Esophagus muscularis mucosa (tissue), 4 donors: Measurements from ENCODE around the gene RPL41. TPM values are rescaled to one million over a fixed set of nuclear protein-coding genes. Genes with fewer than 3 reads are reported as not detected.

Source experiments
- DNase-seq: peaks from one replicate; pipeline ENCODE4 v3.0.0-alpha.2; 2017; ENCODE audit errors: extremely low spot score
- H3K27ac ChIP-seq, 4 donors: fragments of 200-600 bp; sonication (generic); replicated peaks in 1 of 4; 1 replicate in 3 of 4; 2 replicates in 1 of 4; pipeline ENCODE4 v1.5.1; 2016 to 2019; ENCODE audit warnings: mild to moderate bottlenecking in 1 of 4
- H3K27me3 ChIP-seq, 4 donors: fragments of 200-600 bp; sonication (generic); one replicate each; pipeline versions ENCODE4 v1.5.1 to v1.6.0; 2016 to 2019
- H3K36me3 ChIP-seq, 4 donors: fragments of 200-600 bp; sonication (generic); one replicate each; pipeline ENCODE4 v1.5.1; 2016 to 2019
- H3K4me1 ChIP-seq, 4 donors: fragments of 200-600 bp; sonication (generic); one replicate each; pipeline ENCODE4 v1.5.1; 2016 to 2019
- H3K4me3 ChIP-seq, 4 donors: fragments of 200-600 bp; sonication (generic); 1 replicate in 2 of 4; 2 replicates in 2 of 4; pipeline ENCODE4 v1.5.1; 2016 to 2019; ENCODE audit warnings: mild to moderate bottlenecking in 4 of 4, moderate library complexity in 1 of 4
- H3K9me3 ChIP-seq, 4 donors: fragments of 200-600 bp; sonication (generic); 1 replicate in 3 of 4; 2 replicates in 1 of 4; pipeline ENCODE4 v1.5.1; 2016 to 2019
- EP300 ChIP-seq: sonication (generic); formaldehyde crosslinking; IDR thresholded peaks from one replicate; pipeline ENCODE4 v1.6.1; 2017; ENCODE audit warnings: antibody characterized with exemption
- POLR2A ChIP-seq: fragments of 450-650 bp; IDR thresholded peaks from one replicate; pipeline ENCODE4 v1.6.1; 2017; ENCODE audit warnings: antibody characterized with exemption, moderate library complexity, mild to moderate bottlenecking, low read depth
- POLR2AphosphoS5 ChIP-seq, 2 donors: sonication (generic); formaldehyde crosslinking; IDR thresholded peaks; one replicate each; pipeline ENCODE4 v1.6.1; 2017; ENCODE audit warnings: antibody characterized with exemption in 2 of 2
- WGBS: methylation state at CpG from one replicate; pipeline ENCODE4 v1.1.5; 2018; 5-methylcytosine and 5-hydroxymethylcytosine counted together
- intact Hi-C: fragments of 100-400 bp; cut with DNase I; formaldehyde crosslinking; loops from one replicate; pipeline ENCODE4 v1.15.1; 2023
- total RNA-seq, 4 donors: library from RNA; depleted of rRNA; stranded (reverse); fragments of >200 nt; gene quantifications; one replicate each; pipeline versions ENCODE4 v1.1.0 to v1.2.1, GENCODE V29; 2016
- TF ChIP-seq, protein P1 (sequence below), 3 experiments: fragments of 200-600 bp in 2 of 3; fragments of 450-650 bp in 1 of 3; sonication (generic) in 2 of 3; IDR thresholded peaks; one replicate each; pipeline ENCODE4 v1.5.1; 2017 to 2019; ENCODE audit warnings: antibody characterized with exemption in 3 of 3, mild to moderate bottlenecking in 2 of 3, moderate library complexity in 1 of 3

Gene RPL41
- total RNA-seq, 4 donors from 2014 or later: 1,962 to 4,166 (median 3,502) TPM

- intact Hi-C loops: loop anchor here (5.0 kb wide), 2 partner anchors 58 to 108 kb away; partner anchors contain the start of gene SUOX
- Histone ChIP-seq H3K4me1 (peaks cover 16 to 33% (median 28%) of the 10 kb centered on the region in 4 donors), H3K36me3 (peaks cover 28 to 36% (median 34%) of the 10 kb centered on the region in 4 donors), H3K27me3 (no peaks in the 10 kb centered on the region), H3K9me3 (no peaks in the 10 kb centered on the region), H3K27ac (peak overlapping the region; percentile 87 to 90 (median 88)), H3K4me3 (peak overlapping the region; percentile 67 to 91 (median 72))
- TF ChIP-seq POLR2A (no peak), EP300 (no peak), POLR2AphosphoS5 (IDR thresholded peaks at IDR 0.05) (no peak)
- TF ChIP-seq, protein P1, sequence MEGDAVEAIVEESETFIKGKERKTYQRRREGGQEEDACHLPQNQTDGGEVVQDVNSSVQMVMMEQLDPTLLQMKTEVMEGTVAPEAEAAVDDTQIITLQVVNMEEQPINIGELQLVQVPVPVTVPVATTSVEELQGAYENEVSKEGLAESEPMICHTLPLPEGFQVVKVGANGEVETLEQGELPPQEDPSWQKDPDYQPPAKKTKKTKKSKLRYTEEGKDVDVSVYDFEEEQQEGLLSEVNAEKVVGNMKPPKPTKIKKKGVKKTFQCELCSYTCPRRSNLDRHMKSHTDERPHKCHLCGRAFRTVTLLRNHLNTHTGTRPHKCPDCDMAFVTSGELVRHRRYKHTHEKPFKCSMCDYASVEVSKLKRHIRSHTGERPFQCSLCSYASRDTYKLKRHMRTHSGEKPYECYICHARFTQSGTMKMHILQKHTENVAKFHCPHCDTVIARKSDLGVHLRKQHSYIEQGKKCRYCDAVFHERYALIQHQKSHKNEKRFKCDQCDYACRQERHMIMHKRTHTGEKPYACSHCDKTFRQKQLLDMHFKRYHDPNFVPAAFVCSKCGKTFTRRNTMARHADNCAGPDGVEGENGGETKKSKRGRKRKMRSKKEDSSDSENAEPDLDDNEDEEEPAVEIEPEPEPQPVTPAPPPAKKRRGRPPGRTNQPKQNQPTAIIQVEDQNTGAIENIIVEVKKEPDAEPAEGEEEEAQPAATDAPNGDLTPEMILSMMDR (IDR thresholded peaks at IDR 0.05): no peak
- 2% methylated on average over 16 of the region's 40 CpGs for WGBS
- no peak for DNase-seq
Observed at GRCh38 chr12:56104815-56105608, 11.4 kb upstream of the RPL41 start.

DNA sequence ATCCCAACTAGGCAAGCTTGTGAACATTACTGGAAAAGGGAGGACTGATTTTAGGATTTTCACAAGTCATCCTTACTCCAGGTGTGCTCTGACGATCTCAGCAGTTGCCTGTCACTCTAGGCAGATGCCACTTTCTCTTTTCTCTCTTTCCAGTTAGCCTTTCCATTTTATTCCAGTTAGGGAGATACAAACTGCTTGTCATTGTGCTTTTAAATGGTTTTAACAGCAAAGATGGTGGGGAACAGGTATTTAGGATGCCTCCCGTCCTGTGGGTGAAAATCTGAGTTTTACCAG is 10.9 kb upstream of the RPL41 start:
- 52% methylated on average over 2 of the region's 2 CpGs for WGBS
- DNase-seq: no peak
- no peak for TF ChIP-seq POLR2AphosphoS5 (IDR thresholded peaks at IDR 0.05)
- TF ChIP-seq POLR2A: no peak
- no peak for TF ChIP-seq EP300
- TF ChIP-seq, protein P1 (IDR thresholded peaks at IDR 0.05): no peak
- Histone ChIP-seq H3K27me3 (no peaks in the 10 kb centered on the region), H3K9me3 (no peaks in the 10 kb centered on the region), H3K27ac (no peak overlapping the region), H3K4me1 (peaks cover 16 to 33% (median 28%) of the 10 kb centered on the region in 4 donors), H3K36me3 (peaks cover 34 to 41% (median 40%) of the 10 kb centered on the region in 4 donors), H3K4me3 (peak overlapping the region; percentile 67 to 91 (median 72))
- intact Hi-C loops: no loop called here

GRCh38 chr12:56107242-56107641 is 9.2 kb upstream of the RPL41 start:
- Histone ChIP-seq H3K4me3 (no peak overlapping the region), H3K27me3 (no peaks in the 10 kb centered on the region), H3K36me3 (peaks cover 50 to 58% (median 57%) of the 10 kb centered on the region in 4 donors), H3K27ac (no peak overlapping the region), H3K4me1 (peaks cover 16 to 33% (median 28%) of the 10 kb centered on the region in 4 donors), H3K9me3 (no peaks in the 10 kb centered on the region)
- TF ChIP-seq, protein P1 (IDR thresholded peaks at IDR 0.05): no peak
- TF ChIP-seq EP300 (no peak), POLR2AphosphoS5 (IDR thresholded peaks at IDR 0.05) (no peak), POLR2A (no peak)
- intact Hi-C loops: no loop called here
- 95% methylated on average over 3 of the region's 3 CpGs for WGBS
- no peak for DNase-seq

DNA sequence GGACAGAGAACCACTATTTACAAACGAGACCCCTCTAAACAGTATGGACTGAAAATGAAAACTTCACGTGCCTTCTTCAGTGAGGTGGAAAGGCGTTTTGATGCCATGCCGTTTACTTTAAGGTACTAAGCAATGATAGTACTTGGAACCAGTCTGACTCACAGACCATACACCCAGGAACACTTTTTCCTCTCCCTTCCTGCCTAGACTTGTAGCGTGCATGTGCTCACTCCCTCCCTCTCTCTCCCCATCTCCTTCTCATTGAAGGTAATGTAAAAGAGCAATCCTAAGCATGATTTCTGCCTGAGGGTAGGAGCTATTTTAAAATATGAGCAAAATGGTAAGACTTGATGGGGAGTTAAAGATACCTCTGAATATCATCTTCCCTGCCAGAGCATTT is 5.9 kb upstream of the RPL41 start:
- Histone ChIP-seq H3K9me3 (no peaks in the 10 kb centered on the region), H3K27me3 (no peaks in the 10 kb centered on the region), H3K36me3 (peaks cover 60 to 76% (median 71%) of the 10 kb centered on the region in 4 donors), H3K4me1 (peaks cover 13 to 23% (median 17%) of the 10 kb centered on the region in 4 donors), H3K4me3 (no peak overlapping the region), H3K27ac (no peak overlapping the region)
- DNase-seq: no peak
- intact Hi-C loops: no loop called here
- no peak for TF ChIP-seq POLR2AphosphoS5 (IDR thresholded peaks at IDR 0.05)
- no peak for TF ChIP-seq EP300
- TF ChIP-seq, protein P1 (IDR thresholded peaks at IDR 0.05): no peak
- TF ChIP-seq POLR2A: no peak
- 92% methylated on average over 5 of the region's 5 CpGs for WGBS
